Ovary (tissue), 9 donors: ENCODE measurements around the gene BHLHA15. TPM values are rescaled to one million over a fixed set of nuclear protein-coding genes. Genes with fewer than 3 reads are reported as not detected.

ENCODE experiments used
- DNase-seq, 5 donors: peaks; one replicate each; pipeline ENCODE4 v3.0.0-alpha.2; 2019 to 2020
- H3K27ac ChIP-seq, 2 donors: fragments of 200-600 bp; one replicate each; pipeline versions ENCODE4 v1.5.1 to v1.8.0; 2019 to 2022
- H3K27me3 ChIP-seq: fragments of 200-600 bp; one replicate; pipeline ENCODE4 v1.8.0; 2022
- H3K36me3 ChIP-seq: fragments of 200-600 bp; sonication (generic); one replicate; pipeline ENCODE4 v1.5.1; 2019
- H3K4me1 ChIP-seq: one replicate; pipeline ENCODE4 v1.8.1; 2013; ENCODE audit warnings: mild to moderate bottlenecking, moderate library complexity; ENCODE audit not compliant: insufficient read depth
- H3K4me3 ChIP-seq: fragments of 200-600 bp; sonication (generic); one replicate; pipeline ENCODE4 v1.5.1; 2017
- H3K9me3 ChIP-seq, 2 donors: fragments of 200-600 bp in 1 of 2; sonication (generic) in 1 of 2; one replicate each; pipeline versions ENCODE4 v1.5.1 to v1.8.1; 2013 to 2019; ENCODE audit warnings: mild to moderate bottlenecking in 1 of 2, moderate library complexity in 1 of 2
- CTCF ChIP-seq, 3 donors: fragments of 450-650 bp in 2 of 3; fragments of 200-600 bp in 1 of 3; IDR thresholded peaks; one replicate each; pipeline versions ENCODE4 v1.5.1 to v1.8.0; 2016 to 2022; ENCODE audit warnings: antibody characterized with exemption in 3 of 3, mild to moderate bottlenecking in 1 of 3
- EP300 ChIP-seq: sonication (generic); formaldehyde crosslinking; IDR thresholded peaks from one replicate; pipeline ENCODE4 v1.6.1; 2017; ENCODE audit warnings: antibody characterized with exemption
- POLR2A ChIP-seq: fragments of 450-650 bp; IDR thresholded peaks from one replicate; pipeline ENCODE4 v1.6.1; 2017; ENCODE audit warnings: antibody characterized with exemption, mild to moderate bottlenecking, moderate library complexity
- whole genome bisulfite sequencing, 3 donors: extraction: QIAGEN DNeasy Blood & Tissue Kit in 1 of 3; methylation state at CpG; one replicate each; pipeline versions ENCODE4 v1.1.5 to v1.1.7; 2013 to 2017; 5-methylcytosine and 5-hydroxymethylcytosine counted together
- intact Hi-C, 4 donors: fragments of 100-400 bp; cut with DNase I; formaldehyde crosslinking; loops; one replicate each; pipeline versions ENCODE4 v1.11.0 to v1.15.1; 2022 to 2023
- polyA plus RNA-seq, 2 donors: library from polyadenylated mRNA; stranded (reverse); fragments of 200-250 nt in 1 of 2; fragments of 350-450 nt in 1 of 2; fragmentation: Illumina TruSeq in 1 of 2; extraction: RNeasy Lipid Tissue Mini Kit (QIAGEN cat#74804) in 1 of 2; gene quantifications; one replicate each; pipeline ENCODE4 v1.2.3, GENCODE V29; 2013 to 2014
- total RNA-seq, 7 donors: library from RNA; depleted of rRNA in 2 of 7; stranded (reverse); fragments of >200 nt in 2 of 7; fragmentation: NEBNext Ultra II Directional in 3 of 7; extraction: Animal tissue kit (Norgen Biotek cat#: 25700) in 3 of 7; gene quantifications; one replicate each; pipeline versions ENCODE4 v1.1.0 to v1.2.4, GENCODE V29; 2016 to 2023
- donor health status: DM: no; HTN: no; CAD: no; lungs with moderate emphysema.
- donor health status: DM: no; HTN: no; CAD: no.
- donor health status: Bipolar disorder and iron deficiency.
- donor health status: DM: yes; HTN: yes; CAD: no.
- donor health status: DM: no; HTN: no; CAD: no.
- donor health status: DM: yes; HTN: yes; CAD: no.

Gene BHLHA15
- total and polyA plus RNA-seq, 9 donors: 0.34 to 0.54 TPM; not detected in 7

GRCh38 chr7:98213296-98213887 lies 2.2 kb downstream of the BHLHA15 start:
- WGBS, 3 donors: 83 to 86% (median 85%) methylated on average over 8 of the region's 8 CpGs
- Histone ChIP-seq H3K9me3 (no peaks in the 10 kb centered on the region), H3K27me3 (no peaks in the 10 kb centered on the region), H3K36me3 (no peaks in the 10 kb centered on the region), H3K27ac (no peak overlapping the region), H3K4me1 (no peaks in the 10 kb centered on the region), H3K4me3 (no peak overlapping the region)
- DNase-seq: peak in 1 of 5 donors; percentile 19
- TF ChIP-seq EP300 (no peak), POLR2A (no peak), CTCF (IDR thresholded peaks at IDR 0.05) (no peak)
- intact Hi-C loops: no loop called here

- no peaks in the 10 kb centered on the region for H3K27me3 ChIP-seq
- H3K36me3 ChIP-seq: no peaks in the 10 kb centered on the region
- H3K27ac ChIP-seq: no peak overlapping the region
- no peaks in the 10 kb centered on the region for H3K4me1 ChIP-seq
- intact Hi-C loops: no loop called here
- TF ChIP-seq POLR2A (no peak), CTCF (IDR thresholded peaks at IDR 0.05) (no peak), EP300 (no peak)
- no peaks in the 10 kb centered on the region for H3K9me3 ChIP-seq
- no peak overlapping the region for H3K4me3 ChIP-seq
- 85 to 95% (median 86%) methylated on average over 19 to 25 of the region's 25 CpGs for WGBS, 3 donors
- DNase-seq: peak in 1 of 5 donors; percentile 29
Measured at GRCh38 chr7:98213888-98214810, 2.9 kb downstream of the BHLHA15 start.

GRCh38 chr7:98214811-98215321 lies 3.6 kb downstream of the BHLHA15 start:
- Histone ChIP-seq H3K4me1 (no peaks in the 10 kb centered on the region), H3K27ac (no peak overlapping the region), H3K36me3 (no peaks in the 10 kb centered on the region), H3K27me3 (no peaks in the 10 kb centered on the region), H3K9me3 (no peaks in the 10 kb centered on the region), H3K4me3 (no peak overlapping the region)
- WGBS, 3 donors: 91 to 94% (median 91%) methylated on average over 27 of the region's 27 CpGs
- intact Hi-C loops: no loop called here
- DNase-seq: peak in 1 of 5 donors; percentile 27
- TF ChIP-seq POLR2A (no peak), EP300 (no peak), CTCF (IDR thresholded peaks at IDR 0.05) (no peak)

GRCh38 chr7:98215561-98216495 lies 4.6 kb downstream of the BHLHA15 start:
- intact Hi-C loops: no loop called here
- Histone ChIP-seq H3K4me1 (no peaks in the 10 kb centered on the region), H3K27ac (no peak overlapping the region), H3K36me3 (no peaks in the 10 kb centered on the region), H3K4me3 (no peak overlapping the region), H3K9me3 (no peaks in the 10 kb centered on the region), H3K27me3 (no peaks in the 10 kb centered on the region)
- 87 to 89% (median 88%) methylated on average over 32 of the region's 32 CpGs for WGBS, 3 donors
- TF ChIP-seq CTCF (IDR thresholded peaks at IDR 0.05): no peak
- no peak for TF ChIP-seq EP300
- TF ChIP-seq POLR2A: no peak
- DNase-seq: peak in 1 of 5 donors; percentile 20
